ENCODE data around the gene PNMA1. TPM values are rescaled to one million over a fixed set of nuclear protein-coding genes. Genes with fewer than 3 reads are reported as not detected.

Gene PNMA1
- polyA plus RNA-seq, 1 donor from 2014 or later: 205 TPM

- no peaks in the 10 kb centered on the region for H3F3A ChIP-seq (ENCODE audit: insufficient read depth, low read length, poor library complexity, severe bottlenecking)
- no peaks in the 10 kb centered on the region for H3K27me3 ChIP-seq (ENCODE audit: insufficient read depth, low read depth, low read length)
- peak overlapping the region; percentile 99 for H3K9ac ChIP-seq (ENCODE audit: low read length)
- no peaks in the 10 kb centered on the region for H3K36me3 ChIP-seq (ENCODE audit: insufficient read depth, low read length)
- no peaks in the 10 kb centered on the region for H3K9me2 ChIP-seq (ENCODE audit: insufficient read depth, low read length)
- peaks cover 69% of the 10 kb centered on the region for H3K79me2 ChIP-seq (replicated peaks; ENCODE audit: insufficient read depth, low read length)
- peak overlapping the region; percentile 89 for H3K4me2 ChIP-seq (ENCODE audit: low read length)
- no peak for TF ChIP-seq MXI1 (conservative IDR thresholded peaks at IDR 0.05; ENCODE audit: poor library complexity, severe bottlenecking)
- TF ChIP-seq TAF1 (IDR thresholded peaks at IDR 0.05; ENCODE audit: low read depth): no peak
- no peak for TF ChIP-seq EZH2 (IDR thresholded peaks at IDR 0.05; ENCODE audit: borderline replicate concordance, insufficient read depth, low read length, poor library complexity, severe bottlenecking)
- peak; percentile 13 for TF ChIP-seq SMC3 (conservative IDR thresholded peaks at IDR 0.05; ENCODE audit: poor library complexity)
- no peak for TF ChIP-seq REST (IDR thresholded peaks at IDR 0.05; ENCODE audit: borderline replicate concordance)
- TF ChIP-seq POLR2AphosphoS5 (IDR thresholded peaks at IDR 0.05): no peak
- peak overlapping the region; percentile 35 for H2AFZ ChIP-seq (ENCODE audit: low read depth, low read length)
- no peaks in the 10 kb centered on the region for H3K9me3 ChIP-seq (ENCODE audit: low read length)
- H4K20me1 ChIP-seq (ENCODE audit: insufficient read depth): peaks cover 10% of the 10 kb centered on the region
- H3K27ac ChIP-seq (ENCODE audit: low read length): peak overlapping the region; percentile 98
- H3K4me3 ChIP-seq (ENCODE audit: low read length): peak overlapping the region; percentile 78
Observed at GRCh38 chr14:73714656-73715081, 485 bp upstream of the PNMA1 start.

GRCh38 chr14:73713206-73713802 lies 880 bp downstream of the PNMA1 start:
- Histone ChIP-seq H2AFZ (ENCODE audit: low read depth, low read length) (peak overlapping the region; percentile 42), H3K9ac (ENCODE audit: low read length) (peak overlapping the region; percentile 99), H3K36me3 (ENCODE audit: insufficient read depth, low read length) (no peaks in the 10 kb centered on the region), H4K20me1 (ENCODE audit: insufficient read depth) (peaks cover 10% of the 10 kb centered on the region), H3F3A (ENCODE audit: insufficient read depth, low read length, poor library complexity, severe bottlenecking) (no peaks in the 10 kb centered on the region), H3K9me3 (ENCODE audit: low read length) (no peaks in the 10 kb centered on the region), H3K4me3 (ENCODE audit: low read length) (peak overlapping the region; percentile 78), H3K9me2 (ENCODE audit: insufficient read depth, low read length) (no peaks in the 10 kb centered on the region), H3K79me2 (replicated peaks; ENCODE audit: insufficient read depth, low read length) (peaks cover 72% of the 10 kb centered on the region), H3K27ac (ENCODE audit: low read length) (peak overlapping the region; percentile 98), H3K4me2 (ENCODE audit: low read length) (peak overlapping the region; percentile 94), H3K27me3 (ENCODE audit: insufficient read depth, low read depth, low read length) (no peaks in the 10 kb centered on the region)
- TF ChIP-seq TAF1 (IDR thresholded peaks at IDR 0.05; ENCODE audit: low read depth) (no peak), REST (IDR thresholded peaks at IDR 0.05; ENCODE audit: borderline replicate concordance) (peak; percentile 42)
